H1 (cell line): Measurements from ENCODE around the gene ZNF699. TPM values are rescaled to one million over a fixed set of nuclear protein-coding genes. Genes with fewer than 3 reads are reported as not detected.

Experiments used
- CTCF ChIA-PET: fragments of 300-600 bp; sonication (Branson Sonifier 250); formaldehyde crosslinking; loops from one replicate; lab custom pipeline; 2021; ENCODE audit not compliant: partially characterized antibody; lab: Charles Lee
- POLR2A ChIA-PET: fragments of 300-600 bp; sonication (Branson Sonifier 250); formaldehyde crosslinking; loops from one replicate; lab custom pipeline; 2021; ENCODE audit warnings: inconsistent platforms; ENCODE audit not compliant: partially characterized antibody; lab: Charles Lee
- DNase-seq, 2 experiments: peaks; one replicate each; pipeline versions ENCODE4 v3.0.0 to v3.0.0-alpha.2; 2010 to 2022; ENCODE audit warnings: low spot score in 2 of 2, low read depth in 1 of 2, mixed read lengths in 1 of 2
- FAIRE-seq: peaks from 2 replicates; lab custom pipeline; 2011; peaks lifted over from hg19 to GRCh38; lab: Jason Lieb, UNC
- H2AFZ ChIP-seq: 2 replicates; pipeline ENCODE4 v1.8.1; 2012; ENCODE audit warnings: low read length, inconsistent platforms
- H2AK5ac ChIP-seq: 2 replicates; pipeline ENCODE4 v1.6.1; 2013; ENCODE audit warnings: low read depth, low read length
- H2BK120ac ChIP-seq: replicated peaks from 2 replicates; pipeline ENCODE3; 2013; ENCODE audit warnings: low read depth, low read length, inconsistent platforms
- H2BK12ac ChIP-seq: 2 replicates; pipeline ENCODE4 v1.6.1; 2013; ENCODE audit warnings: low read depth, low read length
- H2BK15ac ChIP-seq: 2 replicates; pipeline ENCODE4 v1.6.1; 2013; ENCODE audit warnings: low read length
- H2BK20ac ChIP-seq: 2 replicates; pipeline ENCODE4 v1.6.1; 2013; ENCODE audit warnings: low read length
- H2BK5ac ChIP-seq: 2 replicates; pipeline ENCODE4 v1.6.1; 2013; ENCODE audit warnings: low read depth, low read length
- H3K14ac ChIP-seq: 2 replicates; pipeline ENCODE4 v1.6.1; 2013; ENCODE audit warnings: inconsistent platforms; ENCODE audit not compliant: insufficient read length
- H3K18ac ChIP-seq: 2 replicates; pipeline ENCODE4 v1.6.1; 2013; ENCODE audit warnings: low read length; ENCODE audit errors: extremely low read depth
- H3K23ac ChIP-seq: 2 replicates; pipeline ENCODE4 v1.6.1; 2013; ENCODE audit warnings: inconsistent platforms; ENCODE audit not compliant: insufficient read length
- H3K23me2 ChIP-seq: 2 replicates; pipeline ENCODE4 v1.6.1; 2013; ENCODE audit warnings: low read depth, low read length
- H3K27ac ChIP-seq: 2 replicates; pipeline ENCODE4 v1.6.1; 2011; ENCODE audit warnings: low read depth, low read length, inconsistent platforms
- H3K27me3 ChIP-seq, 4 experiments: replicated peaks in 1 of 4; 1 replicate in 1 of 4; 2 replicates in 3 of 4; pipeline versions ENCODE4 v1.6.1 to v1.8.1; 2011 to 2013; ENCODE audit warnings: low read length in 3 of 4, mild to moderate bottlenecking in 3 of 4, inconsistent platforms in 2 of 4, mixed read lengths in 2 of 4, moderate library complexity in 1 of 4; ENCODE audit not compliant: control insufficient read depth in 3 of 4, insufficient read depth in 3 of 4; ENCODE audit errors: extremely low read depth in 1 of 4
- H3K36me3 ChIP-seq, 4 experiments: 2 replicates each; pipeline versions ENCODE4 v1.6.1 to v1.8.1; 2011 to 2013; ENCODE audit warnings: mild to moderate bottlenecking in 4 of 4, low read length in 3 of 4, moderate library complexity in 2 of 4, control low read depth in 1 of 4, inconsistent platforms in 1 of 4; ENCODE audit not compliant: insufficient read depth in 4 of 4, control insufficient read depth in 2 of 4
- H3K4ac ChIP-seq: replicated peaks from 2 replicates; pipeline ENCODE3; 2013; ENCODE audit warnings: low read length, low read depth, mixed read lengths, inconsistent platforms; ENCODE audit not compliant: insufficient read length
- H3K4me1 ChIP-seq, 4 experiments: replicated peaks in 1 of 4; 1 replicate in 1 of 4; 2 replicates in 3 of 4; pipeline versions ENCODE4 v1.6.1 to v1.8.1; 2011 to 2013; ENCODE audit warnings: low read length in 3 of 4, inconsistent platforms in 2 of 4, mixed read lengths in 1 of 4; ENCODE audit not compliant: insufficient read depth in 4 of 4, control insufficient read depth in 3 of 4
- H3K4me2 ChIP-seq, 2 experiments: 2 replicates each; pipeline versions ENCODE4 v1.6.1 to v1.8.1; 2011 to 2013; ENCODE audit warnings: low read depth in 2 of 2, low read length in 2 of 2, control low read depth in 1 of 2, inconsistent platforms in 1 of 2, mild to moderate bottlenecking in 1 of 2; ENCODE audit not compliant: insufficient read depth in 1 of 2
- H3K4me3 ChIP-seq, 4 experiments: fragments of 200-600, 300-600 bp in 1 of 4; sonication (generic), shearing (Covaris generic), sonication (Bioruptor Twin) in 1 of 4; 2 replicates each; pipeline versions ENCODE4 v1.5.1 to v1.8.1; 2011 to 2016; ENCODE audit warnings: low read length in 4 of 4, low read depth in 3 of 4, control low read depth in 2 of 4, inconsistent platforms in 2 of 4, mild to moderate bottlenecking in 2 of 4, mixed read lengths in 1 of 4, moderate library complexity in 1 of 4; ENCODE audit not compliant: insufficient read depth in 2 of 4; ENCODE audit errors: extremely low read depth in 1 of 4
- H3K56ac ChIP-seq: replicated peaks from 2 replicates; pipeline ENCODE3; 2013; ENCODE audit warnings: low read depth, mild to moderate bottlenecking, mixed read lengths, low read length, inconsistent platforms; ENCODE audit not compliant: insufficient read length
- H3K79me1 ChIP-seq: 2 replicates; pipeline ENCODE4 v1.6.1; 2013; ENCODE audit warnings: low read depth, low read length, control low read depth
- H3K79me2 ChIP-seq, 2 experiments: 2 replicates each; pipeline versions ENCODE4 v1.6.1 to v1.8.1; 2012 to 2013; ENCODE audit warnings: low read length in 2 of 2, mild to moderate bottlenecking in 2 of 2, inconsistent platforms in 1 of 2; ENCODE audit not compliant: insufficient read depth in 2 of 2, control insufficient read depth in 1 of 2
- H3K9ac ChIP-seq, 4 experiments: replicated peaks in 1 of 4; 1 replicate in 1 of 4; 2 replicates in 3 of 4; pipeline versions ENCODE4 v1.6.1 to v1.8.1; 2011 to 2013; ENCODE audit warnings: low read depth in 3 of 4, low read length in 3 of 4, control low read depth in 2 of 4, mild to moderate bottlenecking in 2 of 4, moderate library complexity in 2 of 4, inconsistent platforms in 1 of 4; ENCODE audit errors: extremely low read depth in 1 of 4
- H3K9me3 ChIP-seq, 2 experiments: 2 replicates each; pipeline versions ENCODE4 v1.6.1 to v1.8.1; 2012 to 2013; ENCODE audit warnings: mild to moderate bottlenecking in 2 of 2, moderate library complexity in 2 of 2, control low read depth in 1 of 2, inconsistent platforms in 1 of 2, low read depth in 1 of 2, low read length in 1 of 2, mixed read lengths in 1 of 2; ENCODE audit not compliant: insufficient read depth in 2 of 2
- H4K20me1 ChIP-seq, 2 experiments: replicated peaks in 1 of 2; 2 replicates each; pipeline versions ENCODE3 to v1.8.1; 2011 to 2013; ENCODE audit warnings: inconsistent platforms in 2 of 2, low read length in 2 of 2, mild to moderate bottlenecking in 1 of 2; ENCODE audit not compliant: insufficient read depth in 2 of 2, control insufficient read depth in 1 of 2
- H4K5ac ChIP-seq: 2 replicates; pipeline ENCODE4 v1.6.1; 2013; ENCODE audit warnings: low read length, low read depth, mixed read lengths, inconsistent platforms; ENCODE audit not compliant: insufficient read length
- H4K8ac ChIP-seq: 2 replicates; pipeline ENCODE4 v1.8.0; 2013; ENCODE audit warnings: mild to moderate bottlenecking, moderate library complexity, low read length, inconsistent platforms; ENCODE audit not compliant: insufficient read depth; ENCODE audit errors: extremely low read depth
- H4K91ac ChIP-seq: replicated peaks from 2 replicates; pipeline ENCODE3; 2013; ENCODE audit warnings: low read length, mixed read lengths, inconsistent platforms; ENCODE audit not compliant: insufficient read length
- BCL11A ChIP-seq, 2 experiments: IDR thresholded peaks; one replicate each; pipeline ENCODE4 v1.6.1; 2011; ENCODE audit warnings: low read depth in 2 of 2, low read length in 2 of 2, mild to moderate bottlenecking in 2 of 2
- BRCA1 ChIP-seq: IDR thresholded peaks from 2 replicates; pipeline ENCODE4 v1.6.1; 2012; ENCODE audit warnings: low read depth, low read length, improper control_type of control experiment
- CBX5 ChIP-seq: fragments of 300-800, 300-1000 bp; sonication (generic); IDR thresholded peaks from 2 replicates; pipeline ENCODE4 v1.7.1; 2016; ENCODE audit warnings: antibody characterized with exemption, low read length, low read depth
- CHD1 ChIP-seq: IDR thresholded peaks from 2 replicates; pipeline ENCODE4 v1.6.1; 2012; ENCODE audit warnings: low read depth, low read length, improper control_type of control experiment
- CTCF ChIP-seq, 3 experiments: IDR thresholded peaks; 1 replicate in 2 of 3; 2 replicates in 1 of 3; pipeline versions ENCODE4 v1.5.1 to v1.6.1; 2011; ENCODE audit warnings: low read length in 3 of 3, mild to moderate bottlenecking in 3 of 3, inconsistent platforms in 2 of 3, low read depth in 1 of 3, moderate library complexity in 1 of 3; ENCODE audit not compliant: insufficient read depth in 1 of 3; ENCODE audit errors: control extremely low read depth in 1 of 3
- EP300 ChIP-seq, 2 experiments: IDR thresholded peaks; 1 replicate in 1 of 2; 2 replicates in 1 of 2; pipeline ENCODE4 v1.6.1; 2011 to 2012; ENCODE audit warnings: low read depth in 2 of 2, low read length in 2 of 2, mild to moderate bottlenecking in 2 of 2, borderline replicate concordance in 1 of 2, inconsistent platforms in 1 of 2, moderate library complexity in 1 of 2
- JUN ChIP-seq: IDR thresholded peaks from 2 replicates; pipeline ENCODE4 v1.6.1; 2011; ENCODE audit warnings: low read depth, mild to moderate bottlenecking, improper control_type of control experiment, low read length
- RAD21 ChIP-seq, 2 experiments: IDR thresholded peaks in 1 of 2; conservative IDR thresholded peaks in 1 of 2; 2 replicates each; pipeline ENCODE4 v1.6.1; 2011; ENCODE audit warnings: low read depth in 2 of 2, low read length in 2 of 2, improper control_type of control experiment in 1 of 2, inconsistent platforms in 1 of 2, mild to moderate bottlenecking in 1 of 2, moderate library complexity in 1 of 2
- SUZ12 ChIP-seq: fragments of 200-600 bp; sonication (generic); IDR thresholded peaks from 2 replicates; pipeline ENCODE4 v1.6.1; 2012; ENCODE audit warnings: mild to moderate bottlenecking, inconsistent platforms, low read length, moderate library complexity, mixed read lengths
- WGBS, 2 experiments: shearing (Covaris generic) in 1 of 2; methylation state at CpG; one replicate each; pipeline versions ENCODE4 v1.1.6 to v1.1.7; 2013 to 2015; ENCODE audit warnings: low lambda C conversion rate in 2 of 2, mixed read lengths in 2 of 2, inconsistent platforms in 1 of 2, low coverage in 1 of 2, missing lambda C conversion rate in 1 of 2; ENCODE audit not compliant: insufficient replicate concordance in 2 of 2, insufficient coverage in 1 of 2, insufficient read length in 1 of 2; ENCODE audit errors: extremely low coverage in 1 of 2, missing lambda C conversion rate in 1 of 2; 5-methylcytosine and 5-hydroxymethylcytosine counted together
- polyA plus RNA-seq, 7 experiments: library from polyadenylated mRNA; depleted of rRNA in 3 of 7; stranded (reverse) in 5 of 7; unstranded in 2 of 7; fragments of >200 nt in 5 of 7; fragments of 200-250 nt in 2 of 7; gene quantifications; 1 replicate in 5 of 7; 2 replicates in 1 of 7; 4 replicates in 1 of 7; pipeline versions ENCODE4 v1.2.1 to v1.2.3, GENCODE V29; 2011 to 2013; ENCODE audit warnings: missing spikeins in 2 of 7, mixed read lengths in 2 of 7
- total RNA-seq: library from RNA; stranded (reverse); fragmentation: NEBNext Ultra II Directional; extraction: Animal tissue kit (Norgen Biotek cat#: 25700); gene quantifications from 2 replicates; pipeline ENCODE4 v1.2.1, GENCODE V29; 2021

Gene ZNF699
- total and polyA plus RNA-seq, 2 of the 8 experiments (the other 6 are each of a cell fraction or from before 2014, with no cell fraction given), result 1.00 to 3.3 TPM

- Histone ChIP-seq H2BK5ac (no peak overlapping the region), H3K4ac (no peak overlapping the region), H3K14ac (no peak overlapping the region), H4K5ac (no peak overlapping the region), H4K91ac (no peak overlapping the region), H3K4me3 (no peak overlapping the region), H2BK15ac (no peak overlapping the region), H3K23ac (no peak overlapping the region), H2BK20ac (no peak overlapping the region), H2BK12ac (no peak overlapping the region), H3K79me1 (no peaks in the 10 kb centered on the region), H2BK120ac (no peak overlapping the region), H3K27ac (no peak overlapping the region), H3K18ac (no peak overlapping the region), H4K8ac (no peak overlapping the region), H3K56ac (no peak overlapping the region), H3K4me1 (no peaks in the 10 kb centered on the region), H3K4me2 (no peak overlapping the region), H2AFZ (no peak overlapping the region), H3K9me3 (peaks cover 38 to 50% of the 10 kb centered on the region in 2 experiments), H4K20me1 (no peaks in the 10 kb centered on the region), H3K79me2 (no peaks in the 10 kb centered on the region), H2AK5ac (no peak overlapping the region), H3K23me2 (no peaks in the 10 kb centered on the region), H3K9ac (no peak overlapping the region), H3K36me3 (peaks cover 0 to 25% (median 0%) of the 10 kb centered on the region in 4 experiments; a peak in 3 of 8 replicates), H3K27me3 (no peaks in the 10 kb centered on the region)
- TF ChIP-seq BRCA1, result no peak
- TF ChIP-seq CHD1, result no peak
- TF ChIP-seq RAD21 (IDR thresholded peaks at IDR 0.05 in 1 of 2, conservative IDR thresholded peaks at IDR 0.05 in 1 of 2; ENCODE audit: low read depth in 2 of 2, low read length in 2 of 2), result no peak
- TF ChIP-seq CBX5, result no peak
- TF ChIP-seq CTCF (IDR thresholded peaks at IDR 0.05; ENCODE audit: control extremely low read depth in 1 of 3, insufficient read depth in 1 of 3, low read depth in 1 of 3, low read length in 3 of 3), result no peak
- TF ChIP-seq SUZ12, result no peak
- no peak for TF ChIP-seq JUN
- TF ChIP-seq BCL11A (IDR thresholded peaks at IDR 0.05; ENCODE audit: low read depth in 2 of 2, low read length in 2 of 2), result no peak
- TF ChIP-seq EP300 (IDR thresholded peaks at IDR 0.05; ENCODE audit: borderline replicate concordance in 1 of 2, low read depth in 2 of 2, low read length in 2 of 2), result no peak
- no peak for DNase-seq
- WGBS, 2 experiments, result 91% methylated on average over 2 of the region's 2 CpGs; no CpG with 5 or more reads in 1 of the 2 experiments
- ChIA-PET CTCF (no interaction called here), POLR2A (no interaction called here)
- FAIRE-seq, result no peak
Observed at GRCh38 chr19:9352505-9352904, 42.9 kb upstream of the ZNF699 start.
